Occipital lobe (tissue), 2 donors: ENCODE data around the gene PHYHIPL. TPM values are rescaled to one million over a fixed set of nuclear protein-coding genes. Genes with fewer than 3 reads are reported as not detected.
A peak's percentile ranks its signal among the peaks of the same experiment; 100 is the strongest.

Experiments used
- DNase-seq: peaks from one replicate; lab custom pipeline; 2025; lab: John Stamatoyannopoulos, UW
- total RNA-seq: library from RNA; depleted of rRNA; stranded (reverse); fragments of >200 nt; gene quantifications from one replicate; pipeline ENCODE4 v1.2.3, GENCODE V29; 2014

Gene PHYHIPL
- total RNA-seq, 1 donor from 2014 or later, result 42.4 TPM

GRCh38 chr10:59252491-59252890 is 76.0 kb downstream of the PHYHIPL start:
- DNase-seq, result no peak

- no peak for DNase-seq
These were observed 79.0 kb downstream of the PHYHIPL start for GRCh38 chr10:59255463-59255862.

DNA sequence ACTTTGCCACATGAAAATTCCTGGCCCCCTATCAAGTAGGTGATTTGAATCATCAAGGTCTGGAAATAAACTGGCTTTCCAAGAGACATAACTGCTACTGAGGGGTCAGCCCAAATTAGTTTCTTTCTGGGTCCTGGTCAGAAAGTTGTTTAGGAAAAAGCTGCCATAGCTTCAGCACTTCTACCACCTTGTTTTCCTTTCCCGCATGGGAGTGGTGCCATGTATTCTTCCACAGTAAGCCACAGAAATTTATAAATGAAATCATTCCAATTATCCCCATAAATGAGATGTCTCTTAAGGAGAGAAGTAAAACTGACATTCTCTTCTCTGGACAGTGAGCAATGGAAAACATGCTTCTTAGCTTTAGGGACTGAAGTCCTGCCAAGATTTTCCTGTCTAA is 80.8 kb downstream of the PHYHIPL start:
- no peak for DNase-seq

DNA sequence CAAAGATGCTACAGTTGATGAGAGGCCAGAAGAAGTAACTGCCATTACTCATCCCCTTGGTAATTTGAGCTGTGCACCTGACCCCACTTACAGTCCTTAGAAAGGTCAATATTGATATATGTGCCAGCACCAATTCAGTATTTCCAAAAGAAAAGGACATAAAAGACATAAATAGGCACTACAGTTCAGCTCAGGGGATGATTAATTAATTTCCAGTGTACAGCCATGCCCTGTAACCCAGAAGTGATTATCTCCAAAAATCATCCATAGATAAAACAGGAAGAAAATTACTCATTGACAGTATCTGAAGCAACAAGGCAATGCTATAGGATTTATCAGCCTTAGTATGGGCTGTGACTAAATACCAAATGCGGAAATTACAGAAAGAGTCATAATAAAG is 82.4 kb downstream of the PHYHIPL start:
- DNase-seq, result no peak

- DNase-seq, result no peak
These were observed 88.7 kb downstream of the PHYHIPL start for GRCh38 chr10:59265141-59265540.

DNA sequence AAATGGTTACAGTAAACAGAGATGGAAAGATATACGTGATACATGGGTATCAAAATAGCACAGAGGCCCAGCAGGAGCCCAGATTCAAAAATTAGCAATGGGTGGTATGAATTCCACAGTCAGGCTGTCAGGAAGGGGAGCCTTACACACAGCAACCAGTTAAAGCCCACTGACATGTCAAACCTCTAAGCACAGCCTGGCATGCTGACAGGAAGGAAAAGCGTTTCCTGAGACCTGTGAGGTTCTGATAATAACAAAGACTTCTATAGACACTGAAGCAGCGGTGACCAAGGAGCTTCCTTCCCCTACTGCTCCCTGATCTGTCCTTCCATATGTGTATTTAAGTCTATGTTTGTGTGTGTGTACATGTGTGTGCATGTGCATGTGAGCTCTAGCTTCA is 89.9 kb downstream of the PHYHIPL start:
- DNase-seq, result no peak

DNA sequence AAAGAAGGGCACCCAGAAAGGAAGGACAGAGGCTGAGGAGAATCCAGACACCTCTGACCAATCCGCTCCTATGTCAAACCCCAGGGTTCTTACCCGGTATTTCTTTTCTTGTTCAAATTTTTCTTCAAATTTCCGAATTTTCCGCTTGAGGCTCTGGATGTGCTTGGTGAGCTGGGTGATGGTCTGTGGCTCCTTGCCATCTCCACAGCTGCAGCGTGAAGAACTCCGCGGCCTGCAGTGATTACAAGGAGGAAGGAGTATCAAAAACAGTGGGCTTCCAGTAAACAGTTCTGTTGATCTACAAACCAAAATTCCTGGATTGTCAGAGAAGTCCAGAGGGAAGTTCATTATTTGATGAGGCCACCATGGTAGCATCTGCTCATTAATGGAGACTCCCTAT is 92.0 kb downstream of the PHYHIPL start:
- DNase-seq, result no peak

DNA sequence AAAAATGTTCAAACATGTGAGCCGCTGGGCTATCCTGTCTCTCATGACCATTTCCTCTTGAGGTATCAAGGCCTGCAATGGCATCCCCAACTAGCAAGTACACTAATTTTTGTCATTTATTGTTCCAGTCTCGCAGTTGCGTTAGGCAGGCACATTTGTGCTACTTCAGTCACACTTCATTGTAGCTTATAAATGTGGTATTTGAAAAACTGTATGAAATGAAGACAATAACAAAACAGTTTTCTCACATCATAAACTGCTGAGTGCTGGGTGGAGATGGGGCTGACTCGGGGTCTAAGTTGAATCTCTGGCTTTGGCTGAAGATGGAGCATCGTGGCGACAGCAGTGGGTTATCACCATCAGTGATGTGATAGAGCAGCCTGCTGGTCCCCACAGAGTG is 93.2 kb downstream of the PHYHIPL start:
- DNase-seq, result no peak

GRCh38 chr10:59270492-59270891 is 94.0 kb downstream of the PHYHIPL start:
- DNase-seq, result no peak

- DNase-seq, result no peak
These were observed 94.7 kb downstream of the PHYHIPL start for GRCh38 chr10:59271160-59271559.

DNA sequence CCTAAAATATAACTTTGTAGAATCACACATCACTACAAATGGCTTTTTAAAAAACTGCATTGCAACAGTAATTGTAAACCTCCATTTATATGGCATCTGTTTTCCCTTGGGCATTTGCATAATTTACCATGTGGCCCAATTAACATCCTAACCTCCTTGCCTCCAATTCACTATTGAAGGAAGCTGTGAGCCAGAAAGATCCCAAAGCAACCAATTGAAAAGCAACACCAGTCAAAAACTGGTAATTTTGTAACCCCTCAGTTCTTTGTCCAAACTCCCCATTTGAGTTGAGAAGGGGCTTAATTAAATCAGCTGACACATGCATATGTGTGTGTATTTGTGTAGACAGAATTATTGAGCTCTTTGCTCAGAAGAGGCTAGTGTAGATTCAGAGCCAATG is 95.6 kb downstream of the PHYHIPL start:
- no peak for DNase-seq

DNA sequence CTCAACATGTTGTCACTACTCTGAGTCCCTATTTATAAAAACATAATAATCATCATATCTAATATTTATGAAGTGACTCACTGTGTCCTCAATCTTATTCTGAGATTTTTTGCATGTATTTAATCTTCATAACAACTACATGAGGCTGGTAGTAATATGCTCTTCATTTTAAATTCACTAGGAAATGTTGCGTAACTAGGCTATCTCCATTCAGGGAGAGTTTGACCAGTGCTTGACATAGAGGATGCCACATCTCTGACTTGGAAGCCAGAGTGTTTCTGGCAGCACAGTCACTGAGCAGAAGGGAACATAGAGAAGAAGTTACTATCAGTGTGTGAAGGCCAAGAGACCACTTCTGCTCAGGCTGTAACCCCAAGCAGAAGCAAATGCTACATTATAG is 97.0 kb downstream of the PHYHIPL start:
- DNase-seq, result no peak

- no peak for DNase-seq
These were observed 99.7 kb downstream of the PHYHIPL start for GRCh38 chr10:59276133-59276532.

DNA sequence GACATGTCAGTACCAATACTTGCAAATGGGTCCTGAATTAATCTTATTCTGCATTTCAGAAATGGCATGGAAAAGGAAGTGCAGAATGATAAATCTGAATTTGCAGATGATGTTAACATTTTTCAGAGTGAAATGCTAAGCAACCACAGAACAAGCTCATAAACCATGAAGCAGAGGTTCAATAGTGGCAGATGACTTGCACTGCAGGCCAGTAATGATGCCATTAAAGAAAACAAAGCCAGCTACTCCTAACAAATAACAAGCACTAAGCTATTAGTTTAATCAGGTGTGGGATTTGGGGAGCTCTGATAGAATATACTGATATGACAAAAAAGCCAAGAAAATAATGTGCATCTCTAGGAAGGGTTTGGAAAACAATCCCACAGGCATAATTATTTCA is 100.5 kb downstream of the PHYHIPL start:
- no peak for DNase-seq

GRCh38 chr10:59279476-59279875 is 103.0 kb downstream of the PHYHIPL start:
- DNase-seq, result no peak

DNA sequence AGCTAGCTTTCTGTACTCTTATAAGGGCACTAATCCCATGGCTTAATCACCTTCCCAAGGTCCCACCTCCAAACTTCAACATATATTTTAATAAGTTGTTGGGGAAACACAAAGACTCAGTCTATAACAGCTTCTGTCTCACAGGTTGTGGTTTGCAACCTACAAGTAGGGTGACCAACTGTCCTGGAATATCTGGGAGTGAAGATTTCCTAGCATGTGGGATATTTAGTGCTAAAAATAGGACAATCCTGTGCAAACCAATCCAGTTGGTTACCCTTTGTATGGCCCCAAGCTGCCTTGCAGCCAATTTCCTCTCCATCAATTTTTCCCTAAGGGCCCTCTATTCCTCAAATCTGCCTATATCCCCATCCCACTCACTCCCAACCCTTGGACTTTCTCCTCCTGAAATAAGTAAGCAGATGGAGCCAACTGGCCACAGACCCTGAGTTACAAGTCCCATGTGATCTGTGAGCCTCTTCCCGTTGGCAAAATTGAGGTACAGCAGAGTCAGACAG is 103.6 kb downstream of the PHYHIPL start:
- no peak for DNase-seq

DNA sequence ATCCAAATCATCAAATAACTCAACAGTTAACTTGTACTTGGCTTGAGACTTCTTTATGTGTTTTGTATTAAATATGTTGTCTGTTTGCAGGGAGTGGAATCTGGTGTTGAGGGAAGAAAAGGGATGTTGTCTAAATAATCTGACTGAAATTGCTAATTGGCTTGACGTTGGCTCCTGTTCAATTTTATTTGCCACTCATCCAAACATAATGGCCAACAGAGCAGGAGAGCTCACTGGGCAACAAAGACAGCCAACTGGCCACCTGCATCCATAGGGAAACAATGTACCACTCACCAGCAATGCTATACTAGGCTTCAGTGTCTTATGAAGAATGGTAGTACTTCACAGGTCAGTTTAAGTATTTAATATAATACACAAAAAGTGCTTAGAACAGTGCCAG is 105.4 kb downstream of the PHYHIPL start:
- DNase-seq, result no peak

- peak; percentile 71 for DNase-seq
These were observed 107.1 kb downstream of the PHYHIPL start for GRCh38 chr10:59283456-59284091.

DNA sequence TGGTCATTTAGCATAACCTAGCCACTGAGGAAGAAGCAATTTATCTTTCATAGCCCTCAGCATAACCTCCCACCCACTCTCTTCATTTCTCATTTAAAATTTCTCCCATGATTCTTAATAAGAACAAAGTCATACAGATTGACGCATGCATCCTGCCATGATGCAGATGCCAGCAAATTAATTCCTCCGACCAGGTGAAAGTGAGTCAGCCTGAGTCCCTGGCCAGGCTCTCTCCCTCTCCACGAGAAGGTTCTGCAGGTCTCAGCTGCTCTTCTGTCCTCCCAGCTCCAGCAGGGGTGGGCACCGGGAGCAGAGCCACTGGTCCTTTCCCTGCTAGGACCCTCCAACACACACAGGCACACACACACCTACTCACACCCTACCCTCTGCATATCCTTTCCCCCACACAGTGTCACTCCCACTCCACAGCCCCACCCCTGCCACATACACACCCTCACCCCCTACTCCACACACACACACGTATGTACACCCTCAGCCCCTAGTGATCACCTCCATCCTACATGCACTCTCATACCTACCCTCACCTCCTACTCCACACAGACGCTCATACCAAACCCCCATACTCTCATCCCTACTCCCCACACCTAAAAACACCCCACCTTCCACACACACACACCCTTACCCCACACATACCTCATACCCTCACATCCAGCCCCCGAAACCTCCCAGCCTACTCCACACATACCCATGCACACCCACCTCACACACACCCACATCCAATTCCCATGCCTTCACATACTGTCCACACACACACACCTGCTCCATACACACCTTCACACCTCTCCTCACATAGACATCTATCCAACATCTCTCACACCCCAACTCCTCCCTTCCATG is 107.9 kb downstream of the PHYHIPL start:
- DNase-seq, result no peak

GRCh38 chr10:59285073-59285472 is 108.6 kb downstream of the PHYHIPL start:
- DNase-seq, result no peak

DNA sequence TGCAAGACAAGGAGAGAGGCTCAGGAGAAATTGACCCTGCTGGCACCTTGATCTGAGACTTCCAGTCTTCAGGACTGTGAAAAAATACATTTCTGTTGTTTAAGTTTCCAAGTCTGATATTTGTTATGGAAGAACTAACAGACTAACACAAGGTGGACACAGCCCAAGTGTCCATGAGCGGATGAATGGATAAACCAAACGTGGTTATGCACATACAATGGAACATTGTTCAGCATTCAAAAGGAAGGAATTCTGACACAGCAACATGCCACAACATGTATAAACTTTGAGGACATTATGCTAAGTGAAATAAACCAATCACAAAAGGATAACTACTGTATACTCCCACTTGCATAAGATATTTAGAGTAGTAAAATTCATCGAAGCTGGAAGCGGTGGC is 109.4 kb downstream of the PHYHIPL start:
- DNase-seq, result no peak

GRCh38 chr10:59287587-59288255 is 111.3 kb downstream of the PHYHIPL start:
- DNase-seq, result no peak
